ENCODE measurements around the gene NLRP1. TPM values are rescaled to one million over a fixed set of nuclear protein-coding genes. Genes with fewer than 3 reads are reported as not detected.

The NLRP1 gene
- total and polyA plus RNA-seq, 7 donors: 2.7 to 5.7 (median 3.4) TPM

DNA sequence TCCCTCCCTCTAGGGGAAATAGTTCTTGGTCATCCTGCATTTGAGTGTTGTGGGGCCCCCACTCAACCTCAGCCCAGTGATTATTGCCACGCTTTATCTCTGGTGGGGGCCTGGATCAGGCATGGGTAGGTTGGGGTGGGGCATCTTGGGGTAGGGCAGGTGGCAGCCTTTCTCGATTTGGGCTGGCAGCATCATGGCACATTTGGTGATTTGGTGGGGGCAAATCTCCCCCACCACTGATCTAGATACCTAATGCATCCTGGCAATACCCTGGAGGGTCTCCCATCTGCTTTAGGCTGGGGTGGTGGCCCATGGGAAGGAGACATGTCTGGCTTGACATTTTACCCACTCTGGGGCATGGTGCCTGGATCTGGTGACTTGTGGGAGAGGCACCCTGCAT, 40.2 kb downstream of the NLRP1 start:
- H3K36me3 ChIP-seq (ENCODE audit: insufficient read depth in 1 of 2, low read depth in 1 of 2): peaks cover 0 to 26% of the 10 kb centered on the region in 2 donors
- no peak overlapping the region for H3K27ac ChIP-seq
- TF ChIP-seq, protein P1, sequence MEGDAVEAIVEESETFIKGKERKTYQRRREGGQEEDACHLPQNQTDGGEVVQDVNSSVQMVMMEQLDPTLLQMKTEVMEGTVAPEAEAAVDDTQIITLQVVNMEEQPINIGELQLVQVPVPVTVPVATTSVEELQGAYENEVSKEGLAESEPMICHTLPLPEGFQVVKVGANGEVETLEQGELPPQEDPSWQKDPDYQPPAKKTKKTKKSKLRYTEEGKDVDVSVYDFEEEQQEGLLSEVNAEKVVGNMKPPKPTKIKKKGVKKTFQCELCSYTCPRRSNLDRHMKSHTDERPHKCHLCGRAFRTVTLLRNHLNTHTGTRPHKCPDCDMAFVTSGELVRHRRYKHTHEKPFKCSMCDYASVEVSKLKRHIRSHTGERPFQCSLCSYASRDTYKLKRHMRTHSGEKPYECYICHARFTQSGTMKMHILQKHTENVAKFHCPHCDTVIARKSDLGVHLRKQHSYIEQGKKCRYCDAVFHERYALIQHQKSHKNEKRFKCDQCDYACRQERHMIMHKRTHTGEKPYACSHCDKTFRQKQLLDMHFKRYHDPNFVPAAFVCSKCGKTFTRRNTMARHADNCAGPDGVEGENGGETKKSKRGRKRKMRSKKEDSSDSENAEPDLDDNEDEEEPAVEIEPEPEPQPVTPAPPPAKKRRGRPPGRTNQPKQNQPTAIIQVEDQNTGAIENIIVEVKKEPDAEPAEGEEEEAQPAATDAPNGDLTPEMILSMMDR (IDR thresholded peaks at IDR 0.05): no peak
- H3K9me3 ChIP-seq: no peaks in the 10 kb centered on the region
- 75 to 85% (median 82%) methylated on average over 2 of the region's 2 CpGs for WGBS, 3 donors
- intact Hi-C loops (cut with DNase I): no loop called here
- H3K4me1 ChIP-seq: no peaks in the 10 kb centered on the region
- DNase-seq (no peak), ATAC-seq (no peak)
- no peak overlapping the region for H3K4me3 ChIP-seq
- H3K27me3 ChIP-seq (ENCODE audit: insufficient read depth in 3 of 3, low read length in 2 of 3): no peaks in the 10 kb centered on the region

DNA sequence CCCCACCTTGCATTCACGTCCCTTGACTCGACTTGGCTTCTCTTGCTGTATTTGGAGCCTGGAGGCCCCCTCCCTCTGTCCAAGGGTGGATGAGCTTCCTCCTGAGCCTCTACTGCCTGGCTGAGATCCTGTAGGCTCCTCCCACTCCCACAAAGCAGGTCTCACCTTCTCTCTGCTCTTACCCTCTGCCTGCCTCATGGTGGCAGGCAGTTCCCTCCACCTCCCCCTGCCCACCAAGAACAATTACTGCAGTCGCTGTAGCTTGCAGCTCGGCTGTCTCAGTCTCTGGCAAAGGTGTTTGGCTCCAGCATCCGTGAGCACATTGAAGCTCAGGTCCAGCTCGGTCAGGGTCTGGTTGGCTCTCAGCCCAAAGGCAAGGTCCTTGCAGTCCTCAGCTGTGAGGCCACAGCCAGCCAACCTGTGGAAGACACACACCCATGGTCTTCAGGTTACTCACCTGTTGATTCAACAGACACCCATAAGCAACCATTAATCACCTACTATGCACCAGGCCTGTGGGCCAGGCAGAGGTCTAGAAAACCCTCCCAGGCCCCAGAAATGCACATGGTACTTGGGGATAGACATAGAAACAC, 42.6 kb downstream of the NLRP1 start:
- no peak for ATAC-seq
- Histone ChIP-seq H3K36me3 (ENCODE audit: insufficient read depth in 1 of 2, low read depth in 1 of 2) (peaks cover 0 to 16% of the 10 kb centered on the region in 2 donors), H3K27ac (no peak overlapping the region), H3K27me3 (ENCODE audit: insufficient read depth in 3 of 3, low read length in 2 of 3) (no peaks in the 10 kb centered on the region), H3K4me1 (no peaks in the 10 kb centered on the region), H3K4me3 (no peak overlapping the region), H3K9me3 (no peaks in the 10 kb centered on the region)
- no peak for DNase-seq
- TF ChIP-seq, protein P1 (IDR thresholded peaks at IDR 0.05): no peak
- intact Hi-C loops (cut with DNase I): no loop called here
- WGBS, 3 donors: 63 to 66% (median 65%) methylated on average over 6 of the region's 6 CpGs

DNA sequence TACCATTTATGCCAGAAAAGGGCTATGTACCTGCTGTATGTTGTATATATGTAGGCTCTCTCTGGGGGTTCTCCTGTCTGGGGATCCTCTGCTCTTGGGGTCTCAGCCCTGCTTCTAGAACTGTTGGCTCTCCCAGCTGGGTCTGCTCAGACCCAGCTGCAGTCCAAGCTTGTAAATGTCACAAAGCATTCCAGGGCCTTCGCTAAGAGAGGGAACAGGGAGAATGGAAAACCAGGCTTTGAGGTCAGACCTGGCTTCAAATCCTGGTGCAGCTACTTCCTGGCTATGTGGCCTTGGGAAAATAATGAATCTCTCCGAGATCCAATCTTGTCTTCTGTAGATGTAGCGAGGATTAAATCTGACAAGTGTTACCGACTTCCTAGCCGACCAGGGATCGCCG, 44.0 kb downstream of the NLRP1 start:
- no peaks in the 10 kb centered on the region for H3K4me1 ChIP-seq
- DNase-seq: no peak
- ATAC-seq: no peak
- TF ChIP-seq, protein P1 (IDR thresholded peaks at IDR 0.05): no peak
- no peak overlapping the region for H3K4me3 ChIP-seq
- no peak overlapping the region for H3K27ac ChIP-seq
- H3K27me3 ChIP-seq (ENCODE audit: insufficient read depth in 3 of 3, low read length in 2 of 3): no peaks in the 10 kb centered on the region
- H3K36me3 ChIP-seq (ENCODE audit: insufficient read depth in 1 of 2, low read depth in 1 of 2): peaks cover 0 to 16% of the 10 kb centered on the region in 2 donors
- no peaks in the 10 kb centered on the region for H3K9me3 ChIP-seq
- WGBS, 3 donors: 87 to 90% (median 88%) methylated on average over 7 of the region's 7 CpGs
- intact Hi-C loops (cut with DNase I): no loop called here

DNA sequence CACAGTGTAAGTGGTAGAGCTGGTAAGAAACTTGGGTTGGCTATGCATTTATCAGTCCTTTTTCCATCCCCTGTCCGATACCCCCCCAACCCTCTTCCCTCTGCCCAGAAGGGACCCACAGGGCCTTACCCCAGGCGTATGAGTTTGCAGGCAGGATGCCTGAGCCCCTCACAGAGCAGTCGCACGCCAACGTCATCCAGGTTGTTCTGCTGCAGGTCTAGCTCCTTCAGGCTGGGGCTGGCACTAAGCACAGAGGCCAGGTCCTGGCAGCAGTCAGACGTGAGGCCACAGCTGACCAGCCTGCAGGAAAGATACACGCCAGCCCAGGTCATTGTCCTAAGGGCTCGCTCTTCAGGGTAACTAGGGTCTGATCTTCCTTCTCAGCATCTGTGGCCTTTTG, 45.0 kb downstream of the NLRP1 start:
- TF ChIP-seq, protein P1 (IDR thresholded peaks at IDR 0.05): no peak
- no peaks in the 10 kb centered on the region for H3K4me1 ChIP-seq
- no peak overlapping the region for H3K4me3 ChIP-seq
- no peak overlapping the region for H3K27ac ChIP-seq
- DNase-seq (no peak), ATAC-seq (no peak)
- H3K36me3 ChIP-seq (ENCODE audit: insufficient read depth in 1 of 2, low read depth in 1 of 2): peaks cover 0 to 16% of the 10 kb centered on the region in 2 donors
- H3K9me3 ChIP-seq: no peaks in the 10 kb centered on the region
- intact Hi-C loops (cut with DNase I): loop anchor here in 1 of 2 donors (5.0 kb wide), 1 partner anchor 898 kb away; the partner anchor contains the start of gene AIPL1
- no peaks in the 10 kb centered on the region for H3K27me3 ChIP-seq (ENCODE audit: insufficient read depth in 3 of 3, low read length in 2 of 3)
- 89 to 95% (median 94%) methylated on average over 8 of the region's 8 CpGs for WGBS, 3 donors

All from psoas muscle (tissue), 8 donors.